Fibroblast of villous mesenchyme (primary cell): ENCODE results near the gene TRABD2B. TPM values are rescaled to one million over a fixed set of nuclear protein-coding genes. Genes with fewer than 3 reads are reported as not detected.

ENCODE experiments used
- DNase-seq: peaks from one replicate; pipeline ENCODE4 v3.0.0-alpha.2; 2010; ENCODE audit warnings: low read depth
- H3K4me3 ChIP-seq: 2 replicates; pipeline ENCODE4 v1.5.1; 2011; ENCODE audit warnings: low read depth, mild to moderate bottlenecking, low read length
- total RNA-seq: library from RNA; depleted of rRNA; stranded (reverse); fragments of >200 nt; gene quantifications from 2 replicates; pipeline ENCODE4 v1.2.3, GENCODE V29; 2012
- TF ChIP-seq, protein P1 (sequence below): IDR thresholded peaks from 2 replicates; pipeline ENCODE4 v1.5.1; 2012; ENCODE audit warnings: low read depth, mild to moderate bottlenecking, low read length; ENCODE audit not compliant: insufficient read depth

Gene TRABD2B
- total RNA-seq, 1 donor: not detected

DNA sequence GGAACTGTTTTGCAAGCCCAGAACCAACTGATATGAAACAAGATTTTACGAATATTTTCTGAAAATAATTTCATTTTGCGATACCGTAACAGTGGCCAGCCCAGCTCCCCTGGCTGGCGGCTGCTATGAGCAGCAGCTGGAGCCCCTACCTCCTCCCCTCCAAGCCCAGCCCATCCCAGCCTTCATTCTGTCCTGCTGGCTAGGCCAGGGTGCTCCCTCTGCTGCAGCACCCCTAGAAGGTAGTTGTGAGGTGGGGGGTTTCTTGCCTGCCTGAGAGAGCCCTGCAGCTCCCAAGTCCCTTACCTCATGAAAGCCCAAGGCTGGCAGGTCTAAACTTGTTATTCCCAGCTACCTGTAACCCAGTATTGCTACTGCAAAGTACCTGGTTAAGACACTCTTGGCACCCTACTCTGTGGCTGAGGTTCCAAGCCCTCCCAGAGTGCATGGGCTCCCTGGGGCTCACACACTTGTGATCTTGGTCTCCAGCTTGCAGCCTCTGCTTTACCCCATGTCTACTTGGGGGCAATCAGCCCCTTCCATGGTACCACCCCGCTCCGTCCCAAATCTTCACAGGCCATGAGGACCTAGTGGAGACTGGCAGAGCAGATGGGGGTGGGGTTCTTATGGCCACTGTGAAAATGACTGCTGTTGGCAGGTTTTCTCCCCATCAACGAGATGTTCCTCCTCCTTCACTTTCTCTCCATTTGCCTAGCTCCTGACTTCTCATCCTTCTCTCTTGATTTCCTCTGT is 239.8 kb downstream of the TRABD2B start:
- no peak overlapping the region for H3K4me3 ChIP-seq
- TF ChIP-seq, protein P1, sequence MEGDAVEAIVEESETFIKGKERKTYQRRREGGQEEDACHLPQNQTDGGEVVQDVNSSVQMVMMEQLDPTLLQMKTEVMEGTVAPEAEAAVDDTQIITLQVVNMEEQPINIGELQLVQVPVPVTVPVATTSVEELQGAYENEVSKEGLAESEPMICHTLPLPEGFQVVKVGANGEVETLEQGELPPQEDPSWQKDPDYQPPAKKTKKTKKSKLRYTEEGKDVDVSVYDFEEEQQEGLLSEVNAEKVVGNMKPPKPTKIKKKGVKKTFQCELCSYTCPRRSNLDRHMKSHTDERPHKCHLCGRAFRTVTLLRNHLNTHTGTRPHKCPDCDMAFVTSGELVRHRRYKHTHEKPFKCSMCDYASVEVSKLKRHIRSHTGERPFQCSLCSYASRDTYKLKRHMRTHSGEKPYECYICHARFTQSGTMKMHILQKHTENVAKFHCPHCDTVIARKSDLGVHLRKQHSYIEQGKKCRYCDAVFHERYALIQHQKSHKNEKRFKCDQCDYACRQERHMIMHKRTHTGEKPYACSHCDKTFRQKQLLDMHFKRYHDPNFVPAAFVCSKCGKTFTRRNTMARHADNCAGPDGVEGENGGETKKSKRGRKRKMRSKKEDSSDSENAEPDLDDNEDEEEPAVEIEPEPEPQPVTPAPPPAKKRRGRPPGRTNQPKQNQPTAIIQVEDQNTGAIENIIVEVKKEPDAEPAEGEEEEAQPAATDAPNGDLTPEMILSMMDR: no peak
- no peak for DNase-seq

DNA sequence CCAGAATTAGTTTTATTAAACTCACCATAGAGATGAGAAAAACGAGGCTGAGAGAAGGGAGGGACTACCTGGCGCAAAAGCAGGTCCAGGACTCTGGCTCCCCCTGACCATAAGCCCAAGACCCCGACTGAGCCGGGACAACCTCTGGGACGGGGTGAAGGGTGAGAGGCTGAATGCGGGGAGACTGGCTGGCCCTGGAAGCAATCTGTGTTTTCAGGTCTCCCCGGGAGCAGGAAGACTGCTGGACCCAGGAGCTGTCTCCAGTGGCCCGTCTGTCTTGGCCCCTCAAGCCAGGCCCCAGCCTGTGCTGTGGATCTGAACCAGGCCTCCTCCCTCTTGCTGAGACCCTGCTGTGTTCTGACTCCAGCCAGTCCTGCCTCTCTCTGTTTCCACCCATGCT is 240.8 kb downstream of the TRABD2B start:
- DNase-seq: no peak
- no peak overlapping the region for H3K4me3 ChIP-seq
- TF ChIP-seq, protein P1: no peak

DNA sequence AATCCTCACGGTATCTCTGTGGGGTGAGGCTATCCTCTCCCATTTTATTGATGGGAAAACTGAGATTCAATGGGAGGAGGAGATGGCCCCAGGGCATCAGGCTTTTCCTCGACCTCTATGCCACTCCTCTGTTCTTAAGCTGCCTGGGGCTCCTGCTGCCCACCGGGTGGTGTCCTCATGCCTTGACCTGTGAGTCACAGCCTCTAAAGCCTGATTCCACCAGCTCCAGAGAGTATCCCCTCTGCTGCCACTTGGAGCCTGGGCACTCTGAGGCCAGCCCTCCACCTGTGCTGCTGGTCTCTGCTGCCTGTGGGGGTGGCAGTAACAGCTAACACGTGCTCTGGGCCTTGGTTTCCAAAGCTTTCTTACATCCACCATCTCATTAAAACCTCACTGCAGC is 241.2 kb downstream of the TRABD2B start:
- no peak for DNase-seq
- TF ChIP-seq, protein P1: no peak
- no peak overlapping the region for H3K4me3 ChIP-seq

DNA sequence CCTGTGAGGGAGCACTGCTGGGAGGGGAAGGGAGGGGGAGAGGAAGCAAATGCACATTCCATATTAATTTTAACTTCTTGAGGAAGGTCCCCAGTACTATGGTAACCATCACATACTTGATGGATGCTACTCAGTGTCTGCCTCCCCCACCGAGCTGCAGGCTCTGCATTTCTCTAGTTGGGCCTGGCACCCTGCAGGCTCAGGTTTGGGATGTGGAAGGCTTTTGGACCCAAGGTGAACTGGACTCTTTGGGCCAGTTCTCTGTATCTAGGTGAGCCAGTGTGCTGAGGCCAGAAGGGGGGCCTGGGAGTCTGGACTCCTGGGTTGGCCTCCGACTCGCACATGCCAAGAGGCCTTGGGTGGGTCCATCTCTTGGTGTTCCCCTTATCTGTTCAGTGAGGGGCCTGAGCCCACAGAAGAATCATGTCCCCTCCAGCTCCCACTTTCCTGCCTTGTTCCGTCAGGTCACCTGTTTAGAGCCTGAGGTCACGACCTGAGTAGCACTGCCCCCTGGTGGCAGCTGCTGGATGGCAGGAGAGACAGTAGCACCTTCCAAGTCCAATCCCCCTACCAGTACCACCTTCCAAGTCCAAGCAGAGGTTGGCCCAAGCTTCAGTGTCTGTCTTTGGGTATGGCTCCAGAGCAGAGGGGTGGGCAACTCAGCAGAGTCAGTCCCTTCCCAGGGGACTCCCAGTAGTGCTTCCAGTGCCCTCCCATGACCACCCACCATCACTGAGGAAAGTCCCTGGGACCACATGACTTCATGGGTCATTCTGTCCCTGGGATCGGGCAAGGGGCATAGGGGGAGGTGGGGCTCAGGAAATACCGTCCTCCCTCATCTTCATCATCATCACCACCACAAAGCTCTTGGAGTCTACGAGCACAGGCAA is 241.8 kb downstream of the TRABD2B start:
- no peak for DNase-seq
- TF ChIP-seq, protein P1: peak; percentile 50
- H3K4me3 ChIP-seq: no peak overlapping the region

DNA sequence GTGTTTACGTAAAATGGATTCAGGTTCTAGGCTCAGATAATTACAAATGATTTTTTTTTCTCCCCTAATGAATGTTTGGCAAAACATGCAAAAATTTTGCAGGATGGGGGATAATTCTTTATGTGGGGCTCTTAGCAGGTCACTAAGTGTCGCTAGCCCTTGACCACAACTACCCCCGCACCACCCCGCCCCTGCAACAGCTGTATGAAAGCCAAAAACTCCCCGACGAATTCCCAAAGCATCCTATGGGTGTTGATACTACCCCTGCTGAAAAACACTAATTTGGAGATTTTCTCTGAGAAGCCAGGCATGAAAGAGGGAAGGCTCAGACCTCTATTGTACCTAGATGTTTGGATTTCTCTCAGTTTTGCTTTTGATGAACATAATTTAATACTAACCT is 243.0 kb downstream of the TRABD2B start:
- no peak for DNase-seq
- H3K4me3 ChIP-seq: no peak overlapping the region
- TF ChIP-seq, protein P1: no peak

DNA sequence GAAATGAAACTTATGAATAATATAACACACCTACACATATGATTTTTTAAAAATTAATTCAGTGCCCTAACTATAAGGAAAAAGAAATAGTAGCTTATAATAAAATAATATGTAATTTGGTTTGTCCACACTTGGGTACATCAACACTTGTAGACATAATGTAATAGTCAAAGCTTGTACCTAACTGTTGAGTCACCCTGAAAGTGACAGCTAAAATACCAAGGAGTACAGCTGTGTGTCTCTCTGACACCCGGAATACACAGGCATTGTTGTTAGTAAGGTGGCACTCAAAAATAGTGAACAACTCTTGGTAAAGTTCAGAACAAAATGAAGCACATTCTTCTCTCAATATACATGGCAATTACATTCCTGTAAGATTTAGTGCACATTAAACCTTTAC is 243.4 kb downstream of the TRABD2B start:
- TF ChIP-seq, protein P1: no peak
- no peak overlapping the region for H3K4me3 ChIP-seq
- DNase-seq: no peak
